Measurements from ENCODE around the gene NUS1.

DNA sequence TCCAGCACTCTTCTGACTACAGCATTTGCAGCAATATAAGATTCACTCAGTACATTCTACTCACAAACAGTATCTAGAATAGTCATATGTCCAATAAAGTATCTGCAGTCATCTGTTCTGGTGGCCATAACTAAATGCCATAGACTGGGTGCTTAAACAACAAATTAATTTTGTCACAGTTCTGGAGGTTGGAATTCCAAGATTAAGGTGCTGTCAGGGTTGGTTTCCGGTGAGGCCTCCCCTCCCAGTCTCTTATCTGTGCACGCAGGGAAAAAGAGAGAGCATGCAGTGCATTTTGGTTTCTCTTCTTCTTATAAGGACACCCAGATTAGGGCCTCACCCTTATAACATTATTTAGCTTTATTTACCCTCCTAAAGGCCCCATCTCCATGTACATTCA, 21.3 kb upstream of the NUS1 start:
- TF ChIP-seq, protein P1, sequence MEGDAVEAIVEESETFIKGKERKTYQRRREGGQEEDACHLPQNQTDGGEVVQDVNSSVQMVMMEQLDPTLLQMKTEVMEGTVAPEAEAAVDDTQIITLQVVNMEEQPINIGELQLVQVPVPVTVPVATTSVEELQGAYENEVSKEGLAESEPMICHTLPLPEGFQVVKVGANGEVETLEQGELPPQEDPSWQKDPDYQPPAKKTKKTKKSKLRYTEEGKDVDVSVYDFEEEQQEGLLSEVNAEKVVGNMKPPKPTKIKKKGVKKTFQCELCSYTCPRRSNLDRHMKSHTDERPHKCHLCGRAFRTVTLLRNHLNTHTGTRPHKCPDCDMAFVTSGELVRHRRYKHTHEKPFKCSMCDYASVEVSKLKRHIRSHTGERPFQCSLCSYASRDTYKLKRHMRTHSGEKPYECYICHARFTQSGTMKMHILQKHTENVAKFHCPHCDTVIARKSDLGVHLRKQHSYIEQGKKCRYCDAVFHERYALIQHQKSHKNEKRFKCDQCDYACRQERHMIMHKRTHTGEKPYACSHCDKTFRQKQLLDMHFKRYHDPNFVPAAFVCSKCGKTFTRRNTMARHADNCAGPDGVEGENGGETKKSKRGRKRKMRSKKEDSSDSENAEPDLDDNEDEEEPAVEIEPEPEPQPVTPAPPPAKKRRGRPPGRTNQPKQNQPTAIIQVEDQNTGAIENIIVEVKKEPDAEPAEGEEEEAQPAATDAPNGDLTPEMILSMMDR (IDR thresholded peaks at IDR 0.05), result no peak
- TF ChIP-seq POLR2A (IDR thresholded peaks at IDR 0.05), result no peak

All from Peyer's patch (tissue), 4 donors.